K562 (cell line): ENCODE results near the gene ASB15. TPM values are rescaled to one million over a fixed set of nuclear protein-coding genes. Genes with fewer than 3 reads are reported as not detected.

ENCODE experiments used
- ATAC-seq: fragments of 200-7000 bp; cut with Tn5 transposase; 3 replicates; pipeline ENCODE4 v1.9.1; 2020; ENCODE audit warnings: moderate library complexity
- BruUV-seq: library from RNA; stranded (reverse); fragments of 400-500 nt; replicated peaks from 2 replicates; lab custom pipeline; 2021; lab: Mats Ljungman, UMichigan
- CTCF ChIA-PET: fragments of 300-600 bp; formaldehyde crosslinking; extraction: SDS; loops from one replicate; lab custom pipeline; 2021; ENCODE audit warnings: low intra/inter-chr PET ratio; lab: Yijun Ruan, JAX
- POLR2A ChIA-PET: fragments of 300-600, 350-650 bp; sonication (Branson Sonifier 250); formaldehyde crosslinking; extraction: SDS; loops from one replicate; lab custom pipeline; 2021; ENCODE audit warnings: antibody characterized with exemption, inconsistent platforms; lab: Yijun Ruan, JAX
- DNase-seq, 4 experiments: peaks; one replicate each; pipeline versions ENCODE4 v3.0.0 to v3.0.0-alpha.2; 2011 to 2018; ENCODE audit warnings: low spot score in 3 of 4, mixed read lengths in 3 of 4; ENCODE audit errors: extremely low read depth in 1 of 4
- FAIRE-seq: peaks from 2 replicates; lab custom pipeline; 2011; peaks lifted over from hg19 to GRCh38; lab: Jason Lieb, UNC
- H2AFZ ChIP-seq: 2 replicates; pipeline ENCODE4 v1.6.0; 2011; ENCODE audit warnings: low read depth, low read length, control low read depth, inconsistent platforms
- H3K27ac ChIP-seq: fragments of 200-600 bp; 3 replicates; pipeline ENCODE4 v1.8.0; 2011; ENCODE audit warnings: low read depth, mild to moderate bottlenecking, control low read depth, inconsistent platforms, low read length, moderate library complexity, mixed read lengths; ENCODE audit errors: extremely low read depth
- H3K27me3 ChIP-seq, 2 experiments: fragments of 300-600 bp in 1 of 2; 2 replicates in 1 of 2; 3 replicates in 1 of 2; pipeline versions ENCODE4 v1.6.0 to v1.8.0; 2011; ENCODE audit warnings: inconsistent platforms in 2 of 2, low read length in 2 of 2, mild to moderate bottlenecking in 1 of 2, mixed read lengths in 1 of 2, moderate library complexity in 1 of 2; ENCODE audit not compliant: control insufficient read depth in 2 of 2, insufficient read depth in 2 of 2
- H3K36me3 ChIP-seq: fragments of 300-600 bp; 3 replicates; pipeline ENCODE4 v1.8.0; 2011; ENCODE audit warnings: mild to moderate bottlenecking, low read length, inconsistent platforms; ENCODE audit not compliant: control insufficient read depth, insufficient read depth
- H3K4me1 ChIP-seq, 2 experiments: fragments of 200-600 bp in 1 of 2; replicated peaks in 1 of 2; 2 replicates in 1 of 2; 3 replicates in 1 of 2; pipeline versions ENCODE4 v1.5.1 to v1.8.0; 2011; ENCODE audit warnings: inconsistent platforms in 2 of 2, low read length in 2 of 2, mild to moderate bottlenecking in 1 of 2, mixed read lengths in 1 of 2, moderate library complexity in 1 of 2; ENCODE audit not compliant: control insufficient read depth in 2 of 2, insufficient read depth in 2 of 2
- H3K4me2 ChIP-seq: 2 replicates; pipeline ENCODE4 v1.6.1; 2011; ENCODE audit warnings: low read length, control low read depth, inconsistent platforms, mixed read lengths; ENCODE audit not compliant: insufficient read depth
- H3K4me3 ChIP-seq: fragments of 200-600 bp; sonication (generic), shearing (Covaris generic); 2 replicates; pipeline ENCODE4 v1.5.1; 2016; ENCODE audit warnings: control low read depth, inconsistent platforms
- H3K79me2 ChIP-seq: fragments of 200-600 bp; 3 replicates; pipeline ENCODE4 v1.8.0; 2011; ENCODE audit warnings: low read length, inconsistent platforms; ENCODE audit not compliant: control insufficient read depth, insufficient read depth
- H3K9ac ChIP-seq, 2 experiments: 2 replicates each; pipeline versions ENCODE4 v1.6.0 to v1.6.1; 2011; ENCODE audit warnings: low read depth in 2 of 2, low read length in 2 of 2, control low read depth in 1 of 2, inconsistent platforms in 1 of 2, mild to moderate bottlenecking in 1 of 2, mixed read lengths in 1 of 2; ENCODE audit not compliant: insufficient read depth in 1 of 2
- H3K9me1 ChIP-seq: one replicate; pipeline ENCODE4 v1.6.0; 2011; ENCODE audit warnings: inconsistent platforms, mild to moderate bottlenecking, low read length, moderate library complexity; ENCODE audit not compliant: control insufficient read depth, insufficient read depth
- H3K9me3 ChIP-seq: replicated peaks from 2 replicates; pipeline ENCODE4 v1.5.1; 2011; ENCODE audit warnings: low read depth, low read length, inconsistent platforms; ENCODE audit not compliant: control insufficient read depth, insufficient read depth
- H4K20me1 ChIP-seq: replicated peaks from 2 replicates; pipeline ENCODE4 v1.6.1; 2011; ENCODE audit warnings: low read length, inconsistent platforms, mixed read lengths; ENCODE audit not compliant: control insufficient read depth, insufficient read depth
- DPF2 ChIP-seq: fragments of 450-650 bp; IDR thresholded peaks from 2 replicates; pipeline ENCODE4 v1.6.1; 2016
- ELK1 ChIP-seq: sonication (generic); formaldehyde crosslinking; IDR thresholded peaks from 2 replicates; pipeline ENCODE4 v1.8.1; 2022; ENCODE audit warnings: missing genetic modification reagents
- MYBL2 ChIP-seq, 2 experiments: fragments of 450-650 bp in 1 of 2; sonication (generic) in 1 of 2; formaldehyde crosslinking in 1 of 2; IDR thresholded peaks; 2 replicates each; pipeline versions ENCODE4 v1.6.1 to v1.8.1; 2017 to 2022; ENCODE audit warnings: borderline replicate concordance in 1 of 2, inconsistent platforms in 1 of 2, low read depth in 1 of 2, mild to moderate bottlenecking in 1 of 2, missing genetic modification reagents in 1 of 2, moderate library complexity in 1 of 2
- NFE2L1 ChIP-seq: fragments of 450-650 bp; IDR thresholded peaks from 2 replicates; pipeline ENCODE4 v1.6.1; 2016; ENCODE audit warnings: missing genetic modification characterization, low read depth, mild to moderate bottlenecking, missing compliant biosample characterization, moderate library complexity, borderline replicate concordance
- NFYB ChIP-seq: IDR thresholded peaks from 2 replicates; pipeline ENCODE4 v1.6.1; 2011; ENCODE audit warnings: mild to moderate bottlenecking, moderate library complexity; ENCODE audit not compliant: insufficient read length; ENCODE audit errors: extremely low read depth
- OTX1 ChIP-seq: fragments of 450-650 bp; formaldehyde crosslinking; IDR thresholded peaks from 2 replicates; pipeline ENCODE4 v1.4.0; 2022; ENCODE audit warnings: mild to moderate bottlenecking
- RBM39 ChIP-seq: fragments of 200-400 bp; formaldehyde crosslinking; optimal IDR thresholded peaks from 2 replicates; pipeline ENCODE3; 2018; ENCODE audit warnings: low read depth, low read length
- SMARCA4 ChIP-seq: fragments of 450-650 bp; IDR thresholded peaks from 2 replicates; pipeline ENCODE4 v1.6.1; 2016
- TAF7 ChIP-seq: fragments of 450-650 bp; IDR thresholded peaks from 2 replicates; pipeline ENCODE4 v1.6.1; 2016; ENCODE audit warnings: missing genetic modification characterization, missing compliant biosample characterization
- YBX1 ChIP-seq: fragments of 450-650 bp; IDR thresholded peaks from 2 replicates; pipeline ENCODE4 v1.7.1; 2016; ENCODE audit warnings: mild to moderate bottlenecking
- ZNF174 ChIP-seq: fragments of 250-450 bp; sonication (Bioruptor Pico); IDR thresholded peaks from 2 replicates; pipeline ENCODE4 v1.4.0; 2020; ENCODE audit warnings: mild to moderate bottlenecking
- ZNF444 ChIP-seq: fragments of 250-450 bp; sonication (Bioruptor Pico); IDR thresholded peaks from 2 replicates; pipeline ENCODE4 v1.4.0; 2020; ENCODE audit warnings: mild to moderate bottlenecking, moderate library complexity
- WGBS: fragments of 100-300 bp; shearing (Covaris generic); methylation state at CpG from one replicate; pipeline ENCODE4 v1.1.6; 2016; ENCODE audit warnings: low coverage, mixed read lengths; ENCODE audit not compliant: insufficient coverage; ENCODE audit errors: missing lambda C conversion rate; 5-methylcytosine and 5-hydroxymethylcytosine counted together
- in situ Hi-C: fragments of 300-500 bp; cut with MboI; formaldehyde crosslinking; loops from 4 replicates; pipeline ENCODE4 v1.15.0; 2018; ENCODE audit warnings: inconsistent platforms, mixed read lengths
- intact Hi-C: fragments of 100-400 bp; cut with micrococcal nuclease; formaldehyde crosslinking; loops from 2 replicates; pipeline ENCODE4 v1.14.2; 2022
- polyA plus RNA-seq, 8 experiments: library from polyadenylated mRNA; depleted of rRNA in 4 of 8; stranded (reverse) in 5 of 8; unstranded in 3 of 8; fragments of >200 nt; fragmentation: Nextera tagmentation in 2 of 8; fragmentation: Illumina TruSeq in 1 of 8; extraction: Ambion mirVana in 2 of 8; extraction: Trizol in 1 of 8; gene quantifications; 2 replicates each; pipeline versions ENCODE4 v1.2.1 to v1.2.3, GENCODE V29; 2011 to 2014; ENCODE audit warnings: inconsistent platforms in 1 of 8, missing spikeins in 1 of 8
- total RNA-seq, 7 experiments: library from RNA; depleted of rRNA in 6 of 7; stranded (reverse); fragments of >200 nt in 6 of 7; fragmentation: Illumina TruSeq in 2 of 7; extraction: Trizol in 2 of 7; gene quantifications; 2 replicates each; pipeline versions ENCODE4 v1.2.1 to v1.2.3, GENCODE V29; 2011 to 2021; ENCODE audit warnings: low replicate concordance in 1 of 7
- TF ChIP-seq, protein P1 (sequence below): fragments of 250-450 bp; sonication (Bioruptor Pico); IDR thresholded peaks from 2 replicates; pipeline ENCODE4 v1.4.0; 2020; ENCODE audit warnings: mild to moderate bottlenecking, moderate library complexity
- TF ChIP-seq, protein P2 (sequence below): fragments of 200-800 bp; sonication (Bioruptor generic); IDR thresholded peaks from 2 replicates; pipeline ENCODE4 v1.6.1; 2017; ENCODE audit warnings: missing genetic modification characterization, missing compliant biosample characterization
- TF ChIP-seq, protein P3 (sequence below): fragments of 450-650 bp; conservative IDR thresholded peaks from 2 replicates; pipeline ENCODE4 v1.6.1; 2016; ENCODE audit warnings: missing genetic modification characterization, low read depth, mild to moderate bottlenecking, control low read depth, missing compliant biosample characterization

ASB15 gene
- total and polyA plus RNA-seq, 9 of the 15 experiments (the other 6 are each of a cell fraction or from before 2014, with no cell fraction given) = 0.03 to 0.14 (median 0.04) TPM; not detected in 3

DNA sequence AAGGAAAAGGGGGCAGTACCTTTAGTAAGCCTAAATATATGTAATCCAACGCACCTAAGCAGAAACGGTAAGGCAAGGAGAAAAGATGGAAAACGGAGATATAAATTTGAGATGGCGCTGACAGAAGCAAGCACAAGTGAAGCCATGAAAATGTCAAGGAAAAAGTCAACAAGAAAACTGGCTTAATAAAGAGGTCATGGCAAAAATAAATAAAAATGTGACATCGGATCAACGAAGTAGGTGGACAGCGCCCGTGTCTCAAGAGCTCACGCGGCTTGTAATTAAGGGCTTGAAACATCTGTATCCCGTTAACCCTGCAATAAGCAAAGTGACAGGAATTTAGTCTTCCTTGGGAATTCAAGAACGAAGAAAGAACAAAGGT is 44.6 kb upstream of the ASB15 start:
- Histone ChIP-seq H3K27ac (peak overlapping the region; percentile 95), H4K20me1 (no peaks in the 10 kb centered on the region), H3K4me2 (peak overlapping the region; percentile 98), H3K9me3 (no peaks in the 10 kb centered on the region), H2AFZ (peak overlapping the region; percentile 100), H3K79me2 (peaks cover 54% of the 10 kb centered on the region), H3K9me1 (no peaks in the 10 kb centered on the region), H3K9ac (peak overlapping the region; percentile 95 to 98), H3K4me3 (peak overlapping the region; percentile 63), H3K27me3 (no peaks in the 10 kb centered on the region), H3K36me3 (peaks cover 39% of the 10 kb centered on the region), H3K4me1 (peaks cover 13 to 28% of the 10 kb centered on the region in 2 experiments)
- WGBS = under 1% methylated on average over 12 of the region's 12 CpGs
- in situ Hi-C loops (no loop called here), intact Hi-C loops (loop anchor here (1.0 to 2.0 kb wide), 2 partner anchors 22 to 63 kb away; partner anchors contain the start of gene IQUB)
- CTCF ChIA-PET = no interaction called here
- POLR2A ChIA-PET = interaction anchor here (0.6 to 1.8 kb wide), 10 partner anchors 9 to 200 kb away, joined by 3 to 11 read pairs (median 4); no protein-coding TSS in a partner anchor
- TSS peak; percentile 51 for BruUV-seq
- peak in 1 of 4 experiments; percentile 24 for DNase-seq
- no peak for FAIRE-seq
- peak; percentile 11 for ATAC-seq
- TF ChIP-seq NFYB (no peak), NFE2L1 (tag) (no peak), OTX1 (CRISPR knock-in tag) (no peak), ZNF444 (CRISPR knock-in tag) (no peak), DPF2 (no peak), SMARCA4 (peak; percentile 35; the same call in 1 of the 2 replicates), TAF7 (tag) (peak; percentile 39; the same call in 1 of the 2 replicates), ZNF174 (CRISPR knock-in tag) (no peak), ELK1 (no peak), RBM39 (no peak), MYBL2 (IDR thresholded peaks at IDR 0.05; ENCODE audit: low read depth) (no peak), MYBL2 (CRISPR knock-in tag; IDR thresholded peaks at IDR 0.05; ENCODE audit: borderline replicate concordance) (no peak), YBX1 (no peak)
- TF ChIP-seq, protein P1, sequence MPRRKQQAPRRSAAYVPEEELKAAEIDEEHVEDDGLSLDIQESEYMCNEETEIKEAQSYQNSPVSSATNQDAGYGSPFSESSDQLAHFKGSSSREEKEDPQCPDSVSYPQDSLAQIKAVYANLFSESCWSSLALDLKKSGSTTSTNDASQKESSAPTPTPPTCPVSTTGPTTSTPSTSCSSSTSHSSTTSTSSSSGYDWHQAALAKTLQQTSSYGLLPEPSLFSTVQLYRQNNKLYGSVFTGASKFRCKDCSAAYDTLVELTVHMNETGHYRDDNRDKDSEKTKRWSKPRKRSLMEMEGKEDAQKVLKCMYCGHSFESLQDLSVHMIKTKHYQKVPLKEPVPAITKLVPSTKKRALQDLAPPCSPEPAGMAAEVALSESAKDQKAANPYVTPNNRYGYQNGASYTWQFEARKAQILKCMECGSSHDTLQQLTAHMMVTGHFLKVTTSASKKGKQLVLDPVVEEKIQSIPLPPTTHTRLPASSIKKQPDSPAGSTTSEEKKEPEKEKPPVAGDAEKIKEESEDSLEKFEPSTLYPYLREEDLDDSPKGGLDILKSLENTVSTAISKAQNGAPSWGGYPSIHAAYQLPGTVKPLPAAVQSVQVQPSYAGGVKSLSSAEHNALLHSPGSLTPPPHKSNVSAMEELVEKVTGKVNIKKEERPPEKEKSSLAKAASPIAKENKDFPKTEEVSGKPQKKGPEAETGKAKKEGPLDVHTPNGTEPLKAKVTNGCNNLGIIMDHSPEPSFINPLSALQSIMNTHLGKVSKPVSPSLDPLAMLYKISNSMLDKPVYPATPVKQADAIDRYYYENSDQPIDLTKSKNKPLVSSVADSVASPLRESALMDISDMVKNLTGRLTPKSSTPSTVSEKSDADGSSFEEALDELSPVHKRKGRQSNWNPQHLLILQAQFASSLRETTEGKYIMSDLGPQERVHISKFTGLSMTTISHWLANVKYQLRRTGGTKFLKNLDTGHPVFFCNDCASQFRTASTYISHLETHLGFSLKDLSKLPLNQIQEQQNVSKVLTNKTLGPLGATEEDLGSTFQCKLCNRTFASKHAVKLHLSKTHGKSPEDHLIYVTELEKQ = no peak
- TF ChIP-seq, protein P2, sequence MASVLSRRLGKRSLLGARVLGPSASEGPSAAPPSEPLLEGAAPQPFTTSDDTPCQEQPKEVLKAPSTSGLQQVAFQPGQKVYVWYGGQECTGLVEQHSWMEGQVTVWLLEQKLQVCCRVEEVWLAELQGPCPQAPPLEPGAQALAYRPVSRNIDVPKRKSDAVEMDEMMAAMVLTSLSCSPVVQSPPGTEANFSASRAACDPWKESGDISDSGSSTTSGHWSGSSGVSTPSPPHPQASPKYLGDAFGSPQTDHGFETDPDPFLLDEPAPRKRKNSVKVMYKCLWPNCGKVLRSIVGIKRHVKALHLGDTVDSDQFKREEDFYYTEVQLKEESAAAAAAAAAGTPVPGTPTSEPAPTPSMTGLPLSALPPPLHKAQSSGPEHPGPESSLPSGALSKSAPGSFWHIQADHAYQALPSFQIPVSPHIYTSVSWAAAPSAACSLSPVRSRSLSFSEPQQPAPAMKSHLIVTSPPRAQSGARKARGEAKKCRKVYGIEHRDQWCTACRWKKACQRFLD (CRISPR knock-in tag) = 0 out of 2 replicates have a peak, but pooled peaks have one; percentile 10
- TF ChIP-seq, protein P3, sequence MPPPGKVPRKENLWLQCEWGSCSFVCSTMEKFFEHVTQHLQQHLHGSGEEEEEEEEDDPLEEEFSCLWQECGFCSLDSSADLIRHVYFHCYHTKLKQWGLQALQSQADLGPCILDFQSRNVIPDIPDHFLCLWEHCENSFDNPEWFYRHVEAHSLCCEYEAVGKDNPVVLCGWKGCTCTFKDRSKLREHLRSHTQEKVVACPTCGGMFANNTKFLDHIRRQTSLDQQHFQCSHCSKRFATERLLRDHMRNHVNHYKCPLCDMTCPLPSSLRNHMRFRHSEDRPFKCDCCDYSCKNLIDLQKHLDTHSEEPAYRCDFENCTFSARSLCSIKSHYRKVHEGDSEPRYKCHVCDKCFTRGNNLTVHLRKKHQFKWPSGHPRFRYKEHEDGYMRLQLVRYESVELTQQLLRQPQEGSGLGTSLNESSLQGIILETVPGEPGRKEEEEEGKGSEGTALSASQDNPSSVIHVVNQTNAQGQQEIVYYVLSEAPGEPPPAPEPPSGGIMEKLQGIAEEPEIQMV (tag) = no peak
